HepG2 (cell line): Measurements from ENCODE around the gene SP6. TPM values are rescaled to one million over a fixed set of nuclear protein-coding genes. Genes with fewer than 3 reads are reported as not detected.

Experiments used
- BORCS8-MEF2B ChIP-seq: sonication (generic); formaldehyde crosslinking; IDR thresholded peaks from 2 replicates; pipeline ENCODE4 v1.8.0; 2022; ENCODE audit warnings: mild to moderate bottlenecking, missing genetic modification reagents
- CBX2 ChIP-seq, 2 experiments: fragments of 200-600 bp in 1 of 2; sonication (generic); formaldehyde crosslinking in 1 of 2; IDR thresholded peaks; 2 replicates each; pipeline versions ENCODE4 v1.7.0 to v1.8.1; 2018 to 2022; ENCODE audit warnings: low read depth in 2 of 2, low read length in 1 of 2, mild to moderate bottlenecking in 1 of 2, missing genetic modification reagents in 1 of 2
- CCAR2 ChIP-seq: fragments of 200-400 bp; formaldehyde crosslinking; optimal IDR thresholded peaks from 2 replicates; pipeline ENCODE3; 2018; ENCODE audit warnings: low read depth, mild to moderate bottlenecking, low read length, moderate library complexity
- DR1 ChIP-seq: sonication (generic); formaldehyde crosslinking; IDR thresholded peaks from 2 replicates; pipeline ENCODE4 v1.8.0; 2021; ENCODE audit warnings: mild to moderate bottlenecking, missing genetic modification reagents, inconsistent platforms
- FOXC1 ChIP-seq: sonication (generic); formaldehyde crosslinking; IDR thresholded peaks from 2 replicates; pipeline ENCODE4 v1.8.0; 2022; ENCODE audit warnings: mild to moderate bottlenecking, missing genetic modification reagents, borderline replicate concordance
- FOXK2 ChIP-seq: fragments of 450-650 bp; IDR thresholded peaks from 2 replicates; pipeline ENCODE4 v1.6.1; 2016
- FOXO1 ChIP-seq: sonication (generic); formaldehyde crosslinking; IDR thresholded peaks from 2 replicates; pipeline ENCODE4 v1.4.0; 2020; ENCODE audit warnings: missing genetic modification reagents
- GMEB2 ChIP-seq: IDR thresholded peaks from 2 replicates; pipeline ENCODE4 v1.6.1; 2016; ENCODE audit warnings: missing biosample characterization, missing genetic modification reagents, low read depth
- JARID2 ChIP-seq: sonication (generic); formaldehyde crosslinking; IDR thresholded peaks from 2 replicates; pipeline ENCODE4 v1.8.1; 2023; ENCODE audit warnings: missing genetic modification reagents, inconsistent platforms; ENCODE audit not compliant: insufficient replicate concordance
- KLF12 ChIP-seq: sonication (generic); formaldehyde crosslinking; IDR thresholded peaks from 2 replicates; pipeline ENCODE4 v1.4.0; 2020; ENCODE audit warnings: missing genetic modification reagents, borderline replicate concordance
- MAX ChIP-seq: IDR thresholded peaks from 2 replicates; pipeline ENCODE4 v1.6.1; 2012; ENCODE audit warnings: inconsistent platforms
- RARG ChIP-seq: sonication (generic); formaldehyde crosslinking; IDR thresholded peaks from 2 replicates; pipeline ENCODE4 v1.4.0; 2020; ENCODE audit warnings: low read depth, mild to moderate bottlenecking, missing genetic modification reagents
- SOX5 ChIP-seq: IDR thresholded peaks from 2 replicates; pipeline ENCODE4 v1.6.1; 2016; ENCODE audit warnings: borderline replicate concordance
- SP2 ChIP-seq: sonication (generic); formaldehyde crosslinking; IDR thresholded peaks from 2 replicates; pipeline ENCODE4 v1.5.1; 2020; ENCODE audit warnings: mild to moderate bottlenecking, missing genetic modification reagents
- SUZ12 ChIP-seq: fragments of 150-350 bp; IDR thresholded peaks from 2 replicates; pipeline ENCODE4 v1.6.1; 2014; ENCODE audit warnings: low read depth, low read length
- TGIF2 ChIP-seq: IDR thresholded peaks from 2 replicates; pipeline ENCODE4 v1.6.1; 2016; ENCODE audit warnings: control low read depth, missing compliant biosample characterization
- U2AF1 ChIP-seq: fragments of 200-400 bp; formaldehyde crosslinking; optimal IDR thresholded peaks from 2 replicates; pipeline ENCODE3; 2017; ENCODE audit warnings: mild to moderate bottlenecking, low read depth, low read length
- UBTF ChIP-seq: sonication (generic); formaldehyde crosslinking; IDR thresholded peaks from 2 replicates; pipeline ENCODE4 v1.4.0; 2020; ENCODE audit warnings: mild to moderate bottlenecking, missing genetic modification reagents
- ZBTB38 ChIP-seq: sonication (generic); formaldehyde crosslinking; IDR thresholded peaks from 2 replicates; pipeline ENCODE4 v1.5.1; 2020; ENCODE audit warnings: mild to moderate bottlenecking, missing genetic modification reagents
- ZFP41 ChIP-seq: sonication (generic); formaldehyde crosslinking; IDR thresholded peaks from 2 replicates; pipeline ENCODE4 v1.4.0; 2020; ENCODE audit warnings: mild to moderate bottlenecking, missing genetic modification reagents, borderline replicate concordance
- ZMYM3 ChIP-seq: sonication (generic); formaldehyde crosslinking; IDR thresholded peaks from 2 replicates; pipeline ENCODE4 v1.5.1; 2020; ENCODE audit warnings: mild to moderate bottlenecking, missing genetic modification reagents
- ZNF501 ChIP-seq: sonication (generic); formaldehyde crosslinking; IDR thresholded peaks from 2 replicates; pipeline ENCODE4 v1.5.1; 2020; ENCODE audit warnings: mild to moderate bottlenecking, moderate library complexity, missing genetic modification reagents
- ZNF709 ChIP-seq: sonication (generic); formaldehyde crosslinking; IDR thresholded peaks from 2 replicates; pipeline ENCODE4 v1.5.0; 2020; ENCODE audit warnings: mild to moderate bottlenecking, missing genetic modification reagents
- ZNF768 ChIP-seq: sonication (generic); formaldehyde crosslinking; IDR thresholded peaks from 2 replicates; pipeline ENCODE4 v1.4.0; 2020; ENCODE audit warnings: missing genetic modification reagents
- ZNF816 ChIP-seq: sonication (generic); formaldehyde crosslinking; IDR thresholded peaks from 2 replicates; pipeline ENCODE4 v1.8.0; 2022; ENCODE audit warnings: missing genetic modification reagents, mild to moderate bottlenecking, borderline replicate concordance
- ZSCAN21 ChIP-seq: sonication (generic); formaldehyde crosslinking; IDR thresholded peaks from 2 replicates; pipeline ENCODE4 v1.8.0; 2022; ENCODE audit warnings: mild to moderate bottlenecking, missing genetic modification reagents, moderate library complexity, borderline replicate concordance
- polyA plus RNA-seq, 8 experiments: library from polyadenylated mRNA; depleted of rRNA in 3 of 8; stranded (reverse) in 7 of 8; unstranded in 1 of 8; fragments of >200 nt; fragmentation: Illumina TruSeq in 4 of 8; extraction: Trizol in 4 of 8; gene quantifications; 2 replicates each; pipeline versions ENCODE4 v1.2.1 to v1.2.3, GENCODE V29; 2011 to 2016; ENCODE audit warnings: low read depth in 4 of 8, missing spikeins in 1 of 8, mixed read lengths in 1 of 8; ENCODE audit not compliant: insufficient read depth in 1 of 8
- total RNA-seq, 5 experiments: library from RNA; depleted of rRNA; stranded (reverse); fragments of >200 nt; fragmentation: Illumina TruSeq; extraction: Trizol; gene quantifications; 2 replicates each; pipeline ENCODE4 v1.2.3, GENCODE V29; 2016; ENCODE audit warnings: low read depth in 1 of 5

The SP6 gene
- total and polyA plus RNA-seq, 2 of the 13 experiments (the other 11 are each of a cell fraction or from before 2014, with no cell fraction given) = 0.07 TPM

DNA sequence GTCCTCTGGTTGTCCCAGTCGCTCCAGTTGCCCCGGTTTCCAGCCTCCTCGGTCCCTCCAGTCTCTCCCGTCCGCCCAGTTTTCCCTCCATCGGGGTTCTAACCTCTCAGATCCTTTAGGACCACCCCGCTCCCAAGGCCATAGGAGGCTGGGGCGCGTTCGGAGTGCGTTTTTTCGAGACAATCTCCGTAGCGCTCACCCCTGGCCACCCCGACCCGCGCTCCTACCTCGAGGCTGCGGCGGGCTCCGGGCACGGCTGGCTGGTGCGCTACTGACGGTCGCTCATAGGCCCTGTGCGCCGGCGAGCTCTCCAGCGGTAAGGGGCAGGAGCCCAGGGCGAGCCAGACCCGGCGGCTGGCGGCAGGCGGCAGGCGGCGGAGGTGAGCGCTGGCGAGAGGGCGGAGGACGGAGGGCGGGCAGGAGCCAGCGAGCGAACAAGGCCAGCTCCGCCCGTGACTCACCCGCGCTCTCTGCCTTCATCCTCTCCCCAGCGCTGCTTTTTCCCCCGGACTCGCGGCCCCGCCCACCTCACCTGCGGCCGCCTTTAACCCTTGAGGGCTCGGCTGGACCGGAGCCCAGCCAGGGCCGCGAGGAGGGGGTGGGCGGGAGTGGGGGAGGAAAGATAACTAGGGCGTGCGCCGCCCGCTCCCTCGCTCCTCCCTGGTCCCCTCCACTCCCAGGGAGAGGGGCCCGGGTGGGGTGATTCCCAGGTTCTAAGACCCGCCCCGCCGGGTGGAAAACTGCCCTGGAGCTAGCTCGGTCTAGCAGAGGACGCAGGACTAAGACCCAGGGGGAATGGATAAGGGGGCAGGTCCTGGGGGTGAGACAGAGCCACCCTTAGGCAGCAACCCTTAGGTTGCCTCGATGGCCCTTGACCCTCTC lies at the start of gene SP6 (continued):
- peak; percentile 45; the same call in 1 of the 2 replicates for TF ChIP-seq FOXC1
- TF ChIP-seq SUZ12 = no peak; the same call in 1 of the 2 replicates
- 0 out of 2 replicates have a peak, but pooled peaks have one; percentile 62 for TF ChIP-seq ZNF501 (CRISPR knock-in tag)
- peak; percentile 74 for TF ChIP-seq DR1
- peak; percentile 67 for TF ChIP-seq MAX
- TF ChIP-seq ZBTB38 (CRISPR knock-in tag) = peak; percentile 61
- peak; percentile 80; the same call in 1 of the 2 replicates for TF ChIP-seq ZSCAN21 (CRISPR knock-in tag)
- peak; percentile 49; the same call in 1 of the 2 replicates for TF ChIP-seq ZNF768
- peak; percentile 42; the same call in 1 of the 2 replicates for TF ChIP-seq BORCS8-MEF2B (CRISPR knock-in tag)
- TF ChIP-seq CBX2 (IDR thresholded peaks at IDR 0.05; ENCODE audit: low read depth, low read length) = no peak
- TF ChIP-seq CBX2 (CRISPR knock-in tag; IDR thresholded peaks at IDR 0.05; ENCODE audit: low read depth) = peak; percentile 91
- no peak for TF ChIP-seq ZFP41
- TF ChIP-seq JARID2 (CRISPR knock-in tag) = peak; percentile 47
- TF ChIP-seq UBTF (CRISPR knock-in tag) = peak; percentile 100
- TF ChIP-seq ZMYM3 = peak; percentile 42; the same call in 1 of the 2 replicates
- TF ChIP-seq FOXK2 = no peak
- TF ChIP-seq FOXO1 (CRISPR knock-in tag) = peak; percentile 61; the same call in 1 of the 2 replicates
- no peak for TF ChIP-seq CCAR2
- TF ChIP-seq RARG = no peak
- peak; percentile 42; the same call in 1 of the 2 replicates for TF ChIP-seq TGIF2 (CRISPR knock-in tag)
- TF ChIP-seq U2AF1 = peak; percentile 71
- TF ChIP-seq GMEB2 = no peak
- TF ChIP-seq ZNF816 (CRISPR knock-in tag) = 0 out of 2 replicates have a peak, but pooled peaks have one; percentile 53
- peak; percentile 40; the same call in 1 of the 2 replicates for TF ChIP-seq ZNF709 (CRISPR knock-in tag)
- TF ChIP-seq KLF12 (CRISPR knock-in tag) = peak; percentile 76; the same call in 1 of the 2 replicates
- TF ChIP-seq SP2 = peak; percentile 43; the same call in 1 of the 2 replicates
- TF ChIP-seq SOX5 (CRISPR knock-in tag) = peak; percentile 29; the same call in 1 of the 2 replicates
